OCI-M1 (cell line): ENCODE results near the gene PSME4.

Experiments
- DNase-seq: peaks from one replicate; lab custom pipeline; 2025; lab: John Stamatoyannopoulos, UW

Gene PSME4, protein sequence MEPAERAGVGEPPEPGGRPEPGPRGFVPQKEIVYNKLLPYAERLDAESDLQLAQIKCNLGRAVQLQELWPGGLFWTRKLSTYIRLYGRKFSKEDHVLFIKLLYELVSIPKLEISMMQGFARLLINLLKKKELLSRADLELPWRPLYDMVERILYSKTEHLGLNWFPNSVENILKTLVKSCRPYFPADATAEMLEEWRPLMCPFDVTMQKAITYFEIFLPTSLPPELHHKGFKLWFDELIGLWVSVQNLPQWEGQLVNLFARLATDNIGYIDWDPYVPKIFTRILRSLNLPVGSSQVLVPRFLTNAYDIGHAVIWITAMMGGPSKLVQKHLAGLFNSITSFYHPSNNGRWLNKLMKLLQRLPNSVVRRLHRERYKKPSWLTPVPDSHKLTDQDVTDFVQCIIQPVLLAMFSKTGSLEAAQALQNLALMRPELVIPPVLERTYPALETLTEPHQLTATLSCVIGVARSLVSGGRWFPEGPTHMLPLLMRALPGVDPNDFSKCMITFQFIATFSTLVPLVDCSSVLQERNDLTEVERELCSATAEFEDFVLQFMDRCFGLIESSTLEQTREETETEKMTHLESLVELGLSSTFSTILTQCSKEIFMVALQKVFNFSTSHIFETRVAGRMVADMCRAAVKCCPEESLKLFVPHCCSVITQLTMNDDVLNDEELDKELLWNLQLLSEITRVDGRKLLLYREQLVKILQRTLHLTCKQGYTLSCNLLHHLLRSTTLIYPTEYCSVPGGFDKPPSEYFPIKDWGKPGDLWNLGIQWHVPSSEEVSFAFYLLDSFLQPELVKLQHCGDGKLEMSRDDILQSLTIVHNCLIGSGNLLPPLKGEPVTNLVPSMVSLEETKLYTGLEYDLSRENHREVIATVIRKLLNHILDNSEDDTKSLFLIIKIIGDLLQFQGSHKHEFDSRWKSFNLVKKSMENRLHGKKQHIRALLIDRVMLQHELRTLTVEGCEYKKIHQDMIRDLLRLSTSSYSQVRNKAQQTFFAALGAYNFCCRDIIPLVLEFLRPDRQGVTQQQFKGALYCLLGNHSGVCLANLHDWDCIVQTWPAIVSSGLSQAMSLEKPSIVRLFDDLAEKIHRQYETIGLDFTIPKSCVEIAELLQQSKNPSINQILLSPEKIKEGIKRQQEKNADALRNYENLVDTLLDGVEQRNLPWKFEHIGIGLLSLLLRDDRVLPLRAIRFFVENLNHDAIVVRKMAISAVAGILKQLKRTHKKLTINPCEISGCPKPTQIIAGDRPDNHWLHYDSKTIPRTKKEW (N-terminal part only)

DNA sequence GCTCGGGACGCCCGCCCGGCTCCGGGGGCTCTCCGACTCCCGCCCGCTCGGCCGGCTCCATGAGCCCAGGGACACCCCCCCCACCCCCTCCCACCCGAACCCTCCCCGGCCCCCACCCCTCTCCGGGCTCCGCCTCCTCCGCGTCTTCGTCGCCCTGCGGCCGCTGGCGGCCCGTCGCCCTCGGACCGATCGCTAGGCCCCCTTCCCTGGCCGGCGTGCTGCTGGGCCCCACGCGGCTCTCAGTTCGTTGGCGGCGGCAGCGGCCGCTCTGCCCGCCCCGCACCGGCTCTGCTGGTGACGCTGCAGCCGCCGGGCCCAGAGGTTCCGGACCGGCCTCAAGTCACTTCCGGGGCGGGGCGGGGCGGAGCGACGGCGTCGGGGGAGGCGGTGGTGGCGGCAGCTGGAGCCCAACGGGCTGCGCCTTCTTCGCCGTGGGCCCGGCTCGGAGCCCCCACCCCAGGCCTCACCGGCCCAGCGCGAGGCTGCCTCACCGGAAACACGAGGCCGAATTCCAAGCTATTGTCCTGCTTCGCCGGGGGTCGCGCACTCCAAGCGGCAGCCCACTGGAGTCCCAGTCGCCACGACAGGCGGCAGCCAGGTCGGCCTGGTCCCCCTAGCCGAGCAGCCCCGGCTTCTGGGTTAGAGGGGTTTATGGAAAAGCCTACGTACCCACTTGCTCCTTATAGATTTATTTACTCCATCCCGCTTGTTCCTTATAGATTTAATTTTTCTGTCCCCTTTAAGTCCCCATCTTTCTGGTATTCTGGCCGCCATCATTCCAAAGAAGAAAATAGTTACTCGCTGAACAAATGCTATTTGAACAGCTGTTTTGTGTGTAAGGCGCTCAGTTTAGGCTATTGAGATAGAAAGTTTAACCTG, at the start of gene PSME4:
PSME4 (minus strand) TSS at position 270 of the 879 bp plus-strand sequence; CDS start at position 61, 209 bp downstream.
- DNase-seq: peak; percentile 92

- no peak for DNase-seq
Measured at GRCh38 chr2:54015798-54016699, 45.3 kb upstream of the PSME4 start.

GRCh38 chr2:54013996-54014395, 43.2 kb upstream of the PSME4 start:
- DNase-seq: no peak

DNA sequence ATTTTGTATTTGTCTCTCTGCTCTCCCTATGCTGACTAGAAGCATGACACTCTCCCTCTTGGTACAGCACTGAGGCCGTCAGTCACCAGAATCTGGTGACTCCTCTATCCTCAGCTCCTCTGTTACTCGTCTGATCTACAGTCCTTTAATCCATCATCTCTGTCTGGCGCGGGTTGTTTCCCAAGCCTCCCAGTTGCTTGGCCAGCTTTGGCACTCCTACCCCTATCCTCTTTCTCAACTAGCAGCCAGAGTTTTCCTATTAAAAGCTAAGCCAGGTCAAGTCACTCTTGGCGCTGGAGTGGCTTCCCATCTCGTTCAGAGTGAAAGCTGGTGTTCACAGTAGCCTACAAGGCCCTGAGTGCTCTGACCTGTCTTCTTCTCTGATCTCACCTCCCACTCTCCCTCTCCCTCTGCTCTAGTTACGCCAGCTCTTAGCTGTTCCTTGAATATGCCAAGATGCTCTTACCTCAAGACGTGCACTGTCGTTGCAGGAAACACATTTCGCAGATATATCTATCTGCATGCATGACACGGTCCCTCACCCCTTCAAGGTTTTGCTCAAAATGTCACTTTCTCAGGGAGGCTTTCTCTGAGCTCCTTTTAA, 41.8 kb upstream of the PSME4 start:
- DNase-seq: no peak

DNA sequence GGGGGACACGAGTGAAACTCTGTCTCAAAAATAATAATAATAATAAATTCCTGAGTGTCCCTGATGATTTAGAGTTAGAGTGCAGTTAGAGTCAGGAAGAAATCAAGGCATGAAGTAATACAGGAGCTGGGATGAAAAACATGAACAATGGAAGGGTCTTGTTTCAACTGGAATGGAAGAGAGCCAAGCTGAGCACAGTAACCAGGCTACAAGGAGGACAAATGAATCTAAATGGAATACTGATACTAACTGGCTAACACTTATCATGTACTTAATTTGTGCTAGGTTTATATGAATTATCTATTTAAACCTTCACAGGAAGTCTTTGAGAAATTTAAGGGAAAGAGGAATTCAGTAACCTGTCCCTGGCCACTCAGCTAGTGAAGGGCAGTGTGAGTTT, 38.8 kb upstream of the PSME4 start:
- no peak for DNase-seq

DNA sequence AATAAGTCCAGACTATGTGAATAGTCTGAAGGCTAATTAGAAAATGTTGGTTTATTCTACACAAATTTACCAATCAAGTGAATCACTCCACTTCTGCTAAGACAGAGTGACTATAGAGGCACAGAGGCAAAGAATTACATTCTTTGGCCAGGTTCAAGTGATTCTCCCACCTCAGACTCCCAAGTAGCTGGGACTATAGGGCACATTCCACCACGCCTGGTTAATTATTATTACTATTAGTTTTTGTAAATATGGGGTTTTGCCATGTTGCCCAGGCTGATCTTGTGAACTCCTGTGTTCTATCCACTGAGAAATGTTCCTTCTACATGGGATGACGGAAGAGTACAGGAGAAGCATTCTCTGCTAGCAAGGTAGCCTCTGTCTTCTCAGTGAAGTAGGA, 37.6 kb upstream of the PSME4 start:
- no peak for DNase-seq

- peak; percentile 87 for DNase-seq
Measured at GRCh38 chr2:54000524-54000923, 29.7 kb upstream of the PSME4 start.

DNA sequence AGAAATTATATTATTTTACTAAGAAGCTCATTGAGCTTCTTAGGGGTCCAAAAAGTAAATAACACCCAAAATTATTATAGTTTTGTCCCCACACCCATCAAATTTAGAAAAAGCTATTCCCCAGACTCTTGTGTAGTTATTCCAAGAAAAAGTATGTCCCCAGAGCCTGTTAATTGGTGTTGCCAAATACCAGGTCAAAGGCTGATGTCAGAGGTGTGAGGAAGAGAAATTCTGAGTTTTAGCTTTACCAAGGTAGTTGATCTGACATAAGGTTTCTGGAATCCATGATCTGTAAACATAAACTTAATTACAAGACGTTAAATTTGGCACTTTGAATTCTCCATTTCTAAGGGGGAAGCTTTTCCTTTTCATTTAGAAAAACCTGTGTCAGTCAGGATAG, 29.3 kb upstream of the PSME4 start:
- no peak for DNase-seq

DNA sequence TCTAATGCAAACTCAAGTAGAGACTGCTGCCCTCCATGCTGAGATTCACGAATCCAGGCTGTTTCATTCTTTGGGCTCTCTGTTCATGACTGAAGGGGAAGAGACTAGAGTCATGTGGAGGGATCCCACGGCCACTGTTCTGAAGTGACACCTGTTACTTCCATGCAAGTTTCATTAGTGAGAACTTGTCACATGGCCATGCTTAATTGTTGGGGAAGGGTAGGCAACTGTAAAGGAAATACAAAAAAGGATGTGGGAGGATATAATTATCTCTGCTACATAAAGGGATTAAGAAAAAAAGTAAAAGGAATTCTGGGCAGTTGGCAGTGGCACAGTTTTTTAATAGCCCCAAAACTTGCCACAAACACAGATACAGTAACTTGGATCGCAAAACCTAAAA, 28.0 kb upstream of the PSME4 start:
- no peak for DNase-seq

GRCh38 chr2:53994818-53995808, 24.3 kb upstream of the PSME4 start:
- peak; percentile 23 for DNase-seq

DNA sequence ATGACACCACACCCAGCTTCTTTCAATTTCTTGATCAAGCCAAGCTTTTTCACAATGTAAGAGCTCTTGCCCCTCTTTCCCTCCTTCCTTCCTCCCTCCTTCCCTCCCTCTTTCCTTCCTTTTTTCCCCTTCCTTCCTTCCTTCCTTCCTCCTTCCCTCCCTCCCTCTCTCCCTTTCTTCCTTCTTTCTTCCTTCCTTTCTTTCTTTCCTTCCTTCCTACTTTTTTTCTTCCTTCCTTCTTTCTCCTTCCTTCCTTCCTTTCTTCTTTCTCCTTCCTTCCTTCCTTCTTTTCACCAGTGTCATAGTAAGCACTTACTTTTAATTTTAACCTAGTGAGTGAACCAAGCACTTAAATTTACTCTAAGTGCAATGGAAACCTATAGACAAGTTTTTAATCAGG, 21.2 kb upstream of the PSME4 start:
- no peak for DNase-seq

DNA sequence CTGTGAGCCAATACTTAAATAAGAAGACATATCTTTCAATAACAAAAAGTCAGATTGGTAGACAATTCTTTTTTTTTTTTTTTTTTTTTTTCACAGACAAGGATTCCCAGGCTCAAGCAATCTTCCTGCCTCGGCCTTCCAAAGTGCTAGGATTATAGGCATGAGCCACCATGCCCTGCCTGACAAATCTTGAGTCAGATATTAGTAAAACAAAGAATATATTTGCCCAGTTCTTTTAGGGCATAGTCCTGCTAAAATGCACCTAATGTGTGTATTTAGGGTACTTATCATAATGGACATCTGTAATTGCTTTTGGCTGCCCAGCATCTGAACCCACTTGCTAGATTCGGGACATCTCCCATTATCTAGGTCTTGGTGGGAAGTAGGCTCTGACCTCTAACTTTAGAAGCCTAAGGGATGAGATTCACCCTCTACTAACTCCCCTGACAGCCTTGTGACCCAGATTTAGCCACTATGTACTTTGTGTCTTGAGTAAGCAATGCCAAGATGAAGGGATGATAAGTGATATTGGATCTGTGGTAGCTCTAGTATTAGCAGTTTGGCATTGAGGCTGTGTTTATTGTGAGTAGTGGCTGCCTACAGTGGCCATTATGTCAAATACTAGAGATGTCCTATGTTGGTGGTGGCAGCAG, 18.5 kb upstream of the PSME4 start:
- DNase-seq: no peak

DNA sequence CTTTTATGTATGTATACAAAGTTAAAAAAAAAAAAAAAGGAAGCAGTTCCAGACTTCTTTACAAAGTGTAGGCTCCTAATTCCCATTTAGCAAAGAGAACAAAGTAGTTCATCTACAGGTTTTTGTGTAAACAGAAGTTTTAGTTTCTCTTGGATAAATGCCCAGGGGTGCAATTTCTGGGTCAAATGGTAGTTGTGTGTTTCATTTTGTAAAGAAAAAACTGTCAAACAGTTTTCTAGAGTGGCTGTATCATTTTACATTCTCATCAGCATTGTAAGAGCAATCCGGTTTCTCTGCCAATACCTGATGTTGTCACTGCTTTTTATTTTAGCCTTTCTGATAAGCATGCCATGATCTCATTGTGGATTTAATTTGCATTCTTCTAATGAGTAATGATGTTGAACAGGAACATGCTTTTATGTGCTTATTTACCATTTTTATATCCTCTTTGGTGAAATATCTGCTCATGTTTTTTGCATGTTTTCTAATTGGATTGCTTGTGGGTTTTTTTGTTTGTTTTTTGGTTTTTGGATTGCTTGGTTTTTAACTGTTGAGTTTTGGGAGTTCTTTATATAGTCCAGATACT, 16.6 kb upstream of the PSME4 start:
- DNase-seq: peak; percentile 33

- no peak for DNase-seq
Measured at GRCh38 chr2:53985646-53986045, 14.9 kb upstream of the PSME4 start.

GRCh38 chr2:53969968-53970723, 647 bp downstream of the PSME4 start:
- DNase-seq: peak; percentile 69

GRCh38 chr2:53969285-53969967, 1.4 kb downstream of the PSME4 start:
- peak; percentile 83 for DNase-seq
